GM18519 (cell line): Measurements from ENCODE around the gene MKRN1.
A peak's percentile ranks its signal among the peaks of the same experiment; 100 is the strongest.
"Not testable (repeated sequence)": the region's sequence is repeated elsewhere in the genome, so short reads cannot be mapped to it uniquely, and the experiment has no call there.

Experiments used
- ATAC-seq: cut with Tn5 transposase; IDR thresholded peaks from one replicate; pipeline ENCODE4 v1.9.1; 2021; ENCODE audit warnings: mild to moderate bottlenecking, moderate library complexity; ENCODE audit not compliant: unreplicated experiment, low FRiP score

MKRN1 gene

GRCh38 chr7:140485500-140486265, 6.4 kb upstream of the MKRN1 start:
- no peak for ATAC-seq

- ATAC-seq: no peak
These were observed 5.7 kb upstream of the MKRN1 start for GRCh38 chr7:140484951-140485499.

- ATAC-seq: no peak
These were observed 5.2 kb upstream of the MKRN1 start for GRCh38 chr7:140484479-140484878.

GRCh38 chr7:140479739-140480084, 407 bp upstream of the MKRN1 start:
- ATAC-seq: no peak

- peak; percentile 14 for ATAC-seq
These were observed 851 bp downstream of the MKRN1 start for GRCh38 chr7:140478246-140479061.

- ATAC-seq: no peak
These were observed 2.5 kb downstream of the MKRN1 start for GRCh38 chr7:140476698-140477261.

- peak; percentile 30 for ATAC-seq
These were observed 3.5 kb downstream of the MKRN1 start for GRCh38 chr7:140475747-140476333.

GRCh38 chr7:140463111-140463510, 16.2 kb downstream of the MKRN1 start:
- ATAC-seq: no peak

- no peak for ATAC-seq
These were observed 20.4 kb downstream of the MKRN1 start for GRCh38 chr7:140458916-140459315.

- no peak for ATAC-seq
These were observed 21.1 kb downstream of the MKRN1 start for GRCh38 chr7:140458201-140458600.

GRCh38 chr7:140456551-140457051, 22.7 kb downstream of the MKRN1 start:
- no peak for ATAC-seq

GRCh38 chr7:140455743-140456142, 23.6 kb downstream of the MKRN1 start:
- ATAC-seq: no peak

GRCh38 chr7:140454657-140455015, 24.7 kb downstream of the MKRN1 start:
- no peak for ATAC-seq

GRCh38 chr7:140453785-140454656, 25.3 kb downstream of the MKRN1 start:
- not testable (repeated sequence) for ATAC-seq

GRCh38 chr7:140453273-140453672, 26.0 kb downstream of the MKRN1 start:
- ATAC-seq: no peak

- ATAC-seq: no peak
These were observed 27.6 kb downstream of the MKRN1 start for GRCh38 chr7:140451716-140452115.

- no peak for ATAC-seq
These were observed 30.4 kb downstream of the MKRN1 start for GRCh38 chr7:140448781-140449480.

- no peak for ATAC-seq
These were observed 31.5 kb downstream of the MKRN1 start for GRCh38 chr7:140447841-140448240.

- ATAC-seq: no peak
These were observed 32.8 kb downstream of the MKRN1 start for GRCh38 chr7:140446467-140446866.
